Measurements from ENCODE around the gene PNMA8A. TPM values are rescaled to one million over a fixed set of nuclear protein-coding genes. Genes with fewer than 3 reads are reported as not detected.
"Not testable (repeated sequence)": the region's sequence is repeated elsewhere in the genome, so short reads cannot be mapped to it uniquely, and the experiment has no call there.

PNMA8A gene
- total and polyA plus RNA-seq, 4 donors = 0.37 to 13.1 (median 5.4) TPM

- DNase-seq = no peak
- H3K9ac ChIP-seq (ENCODE audit: insufficient read depth in 1 of 2, low read length in 2 of 2) = no peak overlapping the region
- TF ChIP-seq CTCF (IDR thresholded peaks at IDR 0.05; ENCODE audit: control extremely low read depth, extremely low read depth) = no peak
- WGBS, 2 donors = 77 to 79% methylated on average over 17 of the region's 17 CpGs
- no peaks in the 10 kb centered on the region for H3K36me3 ChIP-seq (ENCODE audit: control insufficient read depth in 4 of 4, insufficient read depth in 4 of 4, low read length in 4 of 4)
- no peaks in the 10 kb centered on the region for H3K4me1 ChIP-seq (ENCODE audit: control insufficient read depth in 5 of 5, insufficient read depth in 5 of 5, low read length in 5 of 5)
- no peaks in the 10 kb centered on the region for H3K27me3 ChIP-seq (ENCODE audit: control insufficient read depth in 3 of 3, insufficient read depth in 3 of 3, low read length in 2 of 3)
- no peak overlapping the region for H3K4me3 ChIP-seq
- no peak overlapping the region for H3K27ac ChIP-seq (ENCODE audit: low read depth in 1 of 2, low read length in 1 of 2)
- peaks cover 0 to 4% (median 0%) of the 10 kb centered on the region in 4 donors for H3K9me3 ChIP-seq (ENCODE audit: control insufficient read depth in 4 of 4, insufficient read depth in 3 of 4, low read length in 3 of 4)
- no peak for ATAC-seq (ENCODE audit: insufficient read depth, low FRiP score)
Observed at GRCh38 chr19:46503848-46504453, 32.6 kb upstream of the PNMA8A start.

- no peak for DNase-seq
Observed at GRCh38 chr19:46502891-46503290, 31.5 kb upstream of the PNMA8A start.

GRCh38 chr19:46499692-46500091, 28.3 kb upstream of the PNMA8A start:
- DNase-seq (no peak), ATAC-seq (ENCODE audit: insufficient read depth, low FRiP score) (no peak)
- Histone ChIP-seq H3K36me3 (ENCODE audit: control insufficient read depth in 4 of 4, insufficient read depth in 4 of 4, low read length in 4 of 4) (no peaks in the 10 kb centered on the region), H3K9me3 (ENCODE audit: control insufficient read depth in 4 of 4, insufficient read depth in 3 of 4, low read length in 3 of 4) (peaks cover 0 to 4% (median 0%) of the 10 kb centered on the region in 4 donors), H3K27me3 (ENCODE audit: control insufficient read depth in 3 of 3, insufficient read depth in 3 of 3, low read length in 2 of 3) (peaks cover 0 to 4% (median 0%) of the 10 kb centered on the region in 3 donors), H3K4me1 (ENCODE audit: control insufficient read depth in 5 of 5, insufficient read depth in 5 of 5, low read length in 5 of 5) (peaks cover 0 to 14% (median 0%) of the 10 kb centered on the region in 5 donors), H3K4me3 (no peak overlapping the region), H3K27ac (ENCODE audit: low read depth in 1 of 2, low read length in 1 of 2) (no peak overlapping the region), H3K9ac (ENCODE audit: insufficient read depth in 1 of 2, low read length in 2 of 2) (no peak overlapping the region)
- WGBS, 2 donors = 51 to 69% methylated on average over 4 of the region's 4 CpGs
- TF ChIP-seq CTCF (IDR thresholded peaks at IDR 0.05; ENCODE audit: control extremely low read depth, extremely low read depth) = no peak

More at GRCh38 chr19:46502891-46503290, 31.5 kb upstream of the PNMA8A start:
- no peak for TF ChIP-seq CTCF (IDR thresholded peaks at IDR 0.05; ENCODE audit: control extremely low read depth, extremely low read depth)
- H3K4me1 ChIP-seq (ENCODE audit: control insufficient read depth in 5 of 5, insufficient read depth in 5 of 5, low read length in 5 of 5) = no peaks in the 10 kb centered on the region
- H3K36me3 ChIP-seq (ENCODE audit: control insufficient read depth in 4 of 4, insufficient read depth in 4 of 4, low read length in 4 of 4) = no peaks in the 10 kb centered on the region
- no peak overlapping the region for H3K27ac ChIP-seq (ENCODE audit: low read depth in 1 of 2, low read length in 1 of 2)
- no peaks in the 10 kb centered on the region for H3K27me3 ChIP-seq (ENCODE audit: control insufficient read depth in 3 of 3, insufficient read depth in 3 of 3, low read length in 2 of 3)
- WGBS, 2 donors = 86 to 96% methylated on average over 5 of the region's 5 CpGs
- no peak overlapping the region for H3K9ac ChIP-seq (ENCODE audit: insufficient read depth in 1 of 2, low read length in 2 of 2)
- no peak overlapping the region for H3K4me3 ChIP-seq
- peaks cover 0 to 4% (median 0%) of the 10 kb centered on the region in 4 donors for H3K9me3 ChIP-seq (ENCODE audit: control insufficient read depth in 4 of 4, insufficient read depth in 3 of 4, low read length in 3 of 4)
- ATAC-seq (ENCODE audit: insufficient read depth, low FRiP score) = no peak

DNA sequence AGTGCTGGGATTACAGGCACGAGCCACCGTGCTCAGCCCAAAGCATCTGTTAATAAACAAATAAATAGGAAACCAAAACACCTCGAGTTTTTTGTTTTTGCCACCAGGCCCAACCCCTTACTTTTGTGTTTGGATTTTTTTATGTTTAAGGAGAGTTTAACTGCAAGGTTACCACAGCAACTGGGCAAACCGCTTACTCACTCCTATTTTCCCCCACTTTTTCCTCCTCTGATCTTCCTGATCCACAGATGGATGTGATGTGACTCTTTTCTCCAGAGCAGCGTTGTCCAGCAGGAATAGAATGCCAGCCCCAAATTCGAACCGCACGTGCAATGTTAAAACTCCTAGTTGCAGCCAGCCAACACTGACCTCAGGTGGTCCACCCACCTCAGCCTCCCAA, 26.4 kb upstream of the PNMA8A start:
- no peaks in the 10 kb centered on the region for H3K36me3 ChIP-seq (ENCODE audit: control insufficient read depth in 4 of 4, insufficient read depth in 4 of 4, low read length in 4 of 4)
- H3K27ac ChIP-seq (ENCODE audit: low read depth in 1 of 2, low read length in 1 of 2) = no peak overlapping the region
- WGBS, 2 donors = 84 to 90% methylated on average over 8 of the region's 8 CpGs
- TF ChIP-seq CTCF (IDR thresholded peaks at IDR 0.05; ENCODE audit: control extremely low read depth, extremely low read depth) = no peak
- ATAC-seq (ENCODE audit: insufficient read depth, low FRiP score) (no peak), DNase-seq (no peak)
- peaks cover 0 to 14% (median 0%) of the 10 kb centered on the region in 3 donors for H3K27me3 ChIP-seq (ENCODE audit: control insufficient read depth in 3 of 3, insufficient read depth in 3 of 3, low read length in 2 of 3)
- H3K9ac ChIP-seq (ENCODE audit: insufficient read depth in 1 of 2, low read length in 2 of 2) = no peak overlapping the region
- H3K4me3 ChIP-seq = no peak overlapping the region
- H3K4me1 ChIP-seq (ENCODE audit: control insufficient read depth in 5 of 5, insufficient read depth in 5 of 5, low read length in 5 of 5) = peaks cover 0 to 28% (median 2%) of the 10 kb centered on the region in 5 donors
- H3K9me3 ChIP-seq (ENCODE audit: control insufficient read depth in 4 of 4, insufficient read depth in 3 of 4, low read length in 3 of 4) = no peaks in the 10 kb centered on the region

- DNase-seq; H3K4me3 ChIP-seq; H3K9ac ChIP-seq (ENCODE audit: insufficient read depth in 1 of 2, low read length in 2 of 2); H3K9me3 ChIP-seq (ENCODE audit: control insufficient read depth in 4 of 4, insufficient read depth in 3 of 4, low read length in 3 of 4); H3K36me3 ChIP-seq (ENCODE audit: control insufficient read depth in 4 of 4, insufficient read depth in 4 of 4, low read length in 4 of 4); ATAC-seq (ENCODE audit: insufficient read depth, low FRiP score); H3K27ac ChIP-seq (ENCODE audit: low read depth in 1 of 2, low read length in 1 of 2): not testable (repeated sequence)
- peaks cover 0 to 22% (median 0%) of the 10 kb centered on the region in 3 donors for H3K27me3 ChIP-seq (ENCODE audit: control insufficient read depth in 3 of 3, insufficient read depth in 3 of 3, low read length in 2 of 3)
- peaks cover 0 to 28% (median 2%) of the 10 kb centered on the region in 5 donors for H3K4me1 ChIP-seq (ENCODE audit: control insufficient read depth in 5 of 5, insufficient read depth in 5 of 5, low read length in 5 of 5)
- 77 to 86% methylated on average over 4 of the region's 4 CpGs for WGBS, 2 donors
Observed at GRCh38 chr19:46496886-46497285, 25.5 kb upstream of the PNMA8A start.

All from lung (tissue), 12 donors.